Keratinocyte (primary cell): ENCODE results near the gene ACAP2. TPM values are rescaled to one million over a fixed set of nuclear protein-coding genes. Genes with fewer than 3 reads are reported as not detected.

Source experiments
- DNase-seq: peaks from one replicate; pipeline ENCODE4 v3.0.0-alpha.2; 2011; ENCODE audit warnings: low read depth, missing footprints, low spot score
- FAIRE-seq: peaks from 2 replicates; lab custom pipeline; 2011; peaks lifted over from hg19 to GRCh38; lab: Jason Lieb, UNC
- H2AFZ ChIP-seq: 2 replicates; pipeline ENCODE4 v1.6.0; 2012; ENCODE audit warnings: low read length, control low read depth, inconsistent platforms; ENCODE audit not compliant: control insufficient read depth
- H3K27ac ChIP-seq: 2 replicates; pipeline ENCODE4 v1.5.1; 2011; ENCODE audit warnings: low read length; ENCODE audit not compliant: control insufficient read depth, insufficient read depth
- H3K27me3 ChIP-seq: 3 replicates; pipeline ENCODE4 v1.6.0; 2011; ENCODE audit warnings: low read length; ENCODE audit not compliant: control insufficient read depth, insufficient read depth; ENCODE audit errors: extremely low read depth
- H3K36me3 ChIP-seq, 2 experiments: 2 replicates in 1 of 2; 3 replicates in 1 of 2; pipeline ENCODE4 v1.5.1; 2011; ENCODE audit warnings: low read length in 2 of 2, mild to moderate bottlenecking in 1 of 2; ENCODE audit not compliant: control insufficient read depth in 2 of 2, insufficient read depth in 2 of 2; ENCODE audit errors: extremely low read depth in 1 of 2
- H3K4me1 ChIP-seq: 3 replicates; pipeline ENCODE4 v1.5.1; 2011; ENCODE audit warnings: low read length; ENCODE audit not compliant: control insufficient read depth, insufficient read depth; ENCODE audit errors: extremely low read depth
- H3K4me2 ChIP-seq: 3 replicates; pipeline ENCODE4 v1.6.0; 2011; ENCODE audit warnings: low read depth, low read length; ENCODE audit not compliant: control insufficient read depth, insufficient read depth; ENCODE audit errors: extremely low read depth
- H3K4me3 ChIP-seq, 3 experiments: fragments of 200-600 bp in 1 of 3; sonication (generic) in 1 of 3; 2 replicates in 2 of 3; 3 replicates in 1 of 3; pipeline ENCODE4 v1.5.1; 2011 to 2016; ENCODE audit warnings: low read length in 3 of 3, mild to moderate bottlenecking in 3 of 3, control low read depth in 2 of 3, inconsistent platforms in 1 of 3, low read depth in 1 of 3, mixed read lengths in 1 of 3, mixed run types in 1 of 3, moderate library complexity in 1 of 3; ENCODE audit not compliant: control insufficient read depth in 2 of 3, insufficient read depth in 2 of 3; ENCODE audit errors: extremely low read depth in 1 of 3
- H3K79me2 ChIP-seq: 2 replicates; pipeline ENCODE4 v1.6.0; 2012; ENCODE audit warnings: low read length; ENCODE audit not compliant: control insufficient read depth, insufficient read depth
- H3K9ac ChIP-seq: 3 replicates; pipeline ENCODE4 v1.6.0; 2011; ENCODE audit warnings: low read length; ENCODE audit not compliant: control insufficient read depth, insufficient read depth; ENCODE audit errors: extremely low read depth
- H3K9me1 ChIP-seq: 3 replicates; pipeline ENCODE4 v1.6.0; 2011; ENCODE audit warnings: low read length; ENCODE audit not compliant: control insufficient read depth, insufficient read depth; ENCODE audit errors: extremely low read depth
- H3K9me3 ChIP-seq: 2 replicates; pipeline ENCODE4 v1.5.1; 2012; ENCODE audit warnings: low read depth, low read length; ENCODE audit not compliant: control insufficient read depth
- H4K20me1 ChIP-seq: 3 replicates; pipeline ENCODE4 v1.6.0; 2011; ENCODE audit warnings: low read length; ENCODE audit not compliant: control insufficient read depth, insufficient read depth; ENCODE audit errors: extremely low read depth
- CTCF ChIP-seq, 3 experiments: IDR thresholded peaks in 1 of 3; conservative IDR thresholded peaks in 1 of 3; optimal IDR thresholded peaks in 1 of 3; 2 replicates in 2 of 3; 3 replicates in 1 of 3; pipeline versions ENCODE3 to v1.5.1; 2011; ENCODE audit warnings: low read length in 3 of 3, mild to moderate bottlenecking in 3 of 3, moderate library complexity in 2 of 3, control low read depth in 1 of 3, inconsistent platforms in 1 of 3; ENCODE audit not compliant: insufficient read depth in 2 of 3; ENCODE audit errors: extremely low read depth in 1 of 3
- EZH2 ChIP-seq: IDR thresholded peaks from one replicate; pipeline ENCODE4 v1.6.1; 2012; ENCODE audit warnings: inconsistent platforms, mild to moderate bottlenecking, low read length, moderate library complexity
- dilution Hi-C: fragments of 300-500 bp; cut with MboI; formaldehyde crosslinking; loops from one replicate; pipeline ENCODE4 v1.7.0; 2020; ENCODE audit warnings: low sequenced_read_pairs; ENCODE audit not compliant: extremely low pct_ligation_motif_present
- polyA plus RNA-seq, 5 experiments: library from polyadenylated mRNA; depleted of rRNA in 3 of 5; stranded (reverse) in 3 of 5; stranded (forward) in 1 of 5; unstranded in 1 of 5; fragments of >200 nt; gene quantifications; 1 replicate in 1 of 5; 2 replicates in 3 of 5; 3 replicates in 1 of 5; pipeline versions ENCODE4 v1.2.1 to v1.2.3, GENCODE V29; 2011 to 2012; ENCODE audit warnings: missing spikeins in 2 of 5, low read depth in 1 of 5, low replicate concordance in 1 of 5

The ACAP2 gene
- polyA plus RNA-seq, 1 donor (not counting 4 experiments of a cell fraction or from before 2014, with no cell fraction given): 23.5 TPM

GRCh38 chr3:195386739-195387138 lies 56.1 kb downstream of the ACAP2 start:
- no peak overlapping the region for H3K27ac ChIP-seq
- no peak for FAIRE-seq
- H3K4me3 ChIP-seq: no peak overlapping the region
- H3K79me2 ChIP-seq: no peaks in the 10 kb centered on the region
- H4K20me1 ChIP-seq: no peaks in the 10 kb centered on the region
- no peaks in the 10 kb centered on the region for H3K27me3 ChIP-seq
- dilution Hi-C loops: no loop called here
- H3K9ac ChIP-seq: no peak overlapping the region
- no peaks in the 10 kb centered on the region for H3K9me1 ChIP-seq
- H3K4me1 ChIP-seq: peaks cover 7% of the 10 kb centered on the region
- H3K9me3 ChIP-seq: no peaks in the 10 kb centered on the region
- H3K4me2 ChIP-seq: no peak overlapping the region
- H3K36me3 ChIP-seq: no peaks in the 10 kb centered on the region
- no peak overlapping the region for H2AFZ ChIP-seq
- no peak for DNase-seq
- TF ChIP-seq CTCF (optimal IDR thresholded peaks at IDR 0.05 in 1 of 3, IDR thresholded peaks at IDR 0.05 in 1 of 3, conservative IDR thresholded peaks at IDR 0.05 in 1 of 3; ENCODE audit: extremely low read depth in 1 of 3, insufficient read depth in 2 of 3, low read length in 3 of 3) (no peak), EZH2 (no peak)

- FAIRE-seq (peak; percentile 69), DNase-seq (no peak)
- peaks cover 7% of the 10 kb centered on the region for H3K4me1 ChIP-seq
- no peak for TF ChIP-seq CTCF (optimal IDR thresholded peaks at IDR 0.05 in 1 of 3, IDR thresholded peaks at IDR 0.05 in 1 of 3, conservative IDR thresholded peaks at IDR 0.05 in 1 of 3; ENCODE audit: extremely low read depth in 1 of 3, insufficient read depth in 2 of 3, low read length in 3 of 3)
- H3K27ac ChIP-seq: no peak overlapping the region
- no peaks in the 10 kb centered on the region for H3K79me2 ChIP-seq
- H3K4me2 ChIP-seq: no peak overlapping the region
- dilution Hi-C loops: no loop called here
- no peak overlapping the region for H3K9ac ChIP-seq
- no peaks in the 10 kb centered on the region for H4K20me1 ChIP-seq
- H2AFZ ChIP-seq: no peak overlapping the region
- no peaks in the 10 kb centered on the region for H3K9me1 ChIP-seq
- no peaks in the 10 kb centered on the region for H3K27me3 ChIP-seq
- H3K9me3 ChIP-seq: no peaks in the 10 kb centered on the region
- H3K36me3 ChIP-seq: peaks cover 0 to 3% of the 10 kb centered on the region in 2 experiments
- H3K4me3 ChIP-seq: no peak overlapping the region
Observed at GRCh38 chr3:195385526-195385925, 57.3 kb downstream of the ACAP2 start.
